B cell (primary cell): ENCODE data around the gene MICAL3.

ENCODE experiments used
- CTCF ChIP-seq: fragments of 200-600 bp; IDR thresholded peaks from one replicate; pipeline ENCODE4 v1.8.0; 2022; ENCODE audit warnings: antibody characterized with exemption, mild to moderate bottlenecking
- EZH2 ChIP-seq: IDR thresholded peaks from 2 replicates; pipeline ENCODE4 v1.6.1; 2012; ENCODE audit warnings: borderline replicate concordance, low read depth, mild to moderate bottlenecking, moderate library complexity, low read length; ENCODE audit not compliant: insufficient read depth, poor library complexity, severe bottlenecking

- no peak for TF ChIP-seq CTCF
- no peak for TF ChIP-seq EZH2
Observed at GRCh38 chr22:17890245-17890671, 134.1 kb downstream of the MICAL3 start.
